HepG2 (cell line): ENCODE results near the gene CDAN1.

Experiments used
- BCL3 ChIP-seq: sonication (generic); formaldehyde crosslinking; IDR thresholded peaks from 2 replicates; pipeline ENCODE4 v1.5.1; 2020; ENCODE audit warnings: mild to moderate bottlenecking, missing genetic modification reagents, moderate library complexity
- CTCF ChIP-seq: sonication (generic); formaldehyde crosslinking; IDR thresholded peaks from 2 replicates; pipeline ENCODE4 v1.5.0; 2020; ENCODE audit warnings: mild to moderate bottlenecking, missing genetic modification reagents, moderate library complexity
- ETV5 ChIP-seq: IDR thresholded peaks from 2 replicates; pipeline ENCODE4 v1.6.1; 2018; ENCODE audit warnings: missing biosample characterization, missing genetic modification reagents, inconsistent platforms, borderline replicate concordance
- ETV6 ChIP-seq: sonication (generic); formaldehyde crosslinking; conservative IDR thresholded peaks from 2 replicates; pipeline ENCODE4 v1.4.0; 2020; ENCODE audit warnings: missing genetic modification reagents
- FOXM1 ChIP-seq: sonication (generic); formaldehyde crosslinking; IDR thresholded peaks from 2 replicates; pipeline ENCODE4 v1.5.0; 2020; ENCODE audit warnings: missing genetic modification reagents
- HNF1A ChIP-seq, 2 experiments: sonication (generic) in 1 of 2; formaldehyde crosslinking in 1 of 2; IDR thresholded peaks; 2 replicates each; pipeline versions ENCODE4 v1.4.0 to v1.6.1; 2016 to 2020; ENCODE audit warnings: borderline replicate concordance in 1 of 2, low read depth in 1 of 2, mild to moderate bottlenecking in 1 of 2, missing genetic modification reagents in 1 of 2
- MAFK ChIP-seq, 2 experiments: IDR thresholded peaks in 1 of 2; conservative IDR thresholded peaks in 1 of 2; 2 replicates each; pipeline ENCODE4 v1.6.1; 2011; ENCODE audit warnings: improper control_type of control experiment in 2 of 2, low read length in 2 of 2
- POLR2AphosphoS5 ChIP-seq: IDR thresholded peaks from 2 replicates; pipeline ENCODE4 v1.6.1; 2012; ENCODE audit warnings: low read depth, low read length
- RBAK ChIP-seq: sonication (generic); formaldehyde crosslinking; IDR thresholded peaks from 2 replicates; pipeline ENCODE4 v1.5.1; 2020; ENCODE audit warnings: mild to moderate bottlenecking, missing genetic modification reagents
- ZFP91 ChIP-seq: sonication (generic); formaldehyde crosslinking; IDR thresholded peaks from 2 replicates; pipeline ENCODE4 v1.9.0; 2022; ENCODE audit warnings: missing genetic modification reagents, mild to moderate bottlenecking, borderline replicate concordance
- ZFX ChIP-seq: sonication (generic); formaldehyde crosslinking; IDR thresholded peaks from 2 replicates; pipeline ENCODE4 v1.4.0; 2020; ENCODE audit warnings: mild to moderate bottlenecking, low read depth, missing genetic modification reagents, moderate library complexity
- ZNF280D ChIP-seq: sonication (generic); formaldehyde crosslinking; IDR thresholded peaks from 2 replicates; pipeline ENCODE4 v1.5.1; 2020; ENCODE audit warnings: mild to moderate bottlenecking, missing genetic modification reagents
- ZNF740 ChIP-seq: sonication (generic); formaldehyde crosslinking; IDR thresholded peaks from 2 replicates; pipeline ENCODE4 v1.4.0; 2020; ENCODE audit warnings: missing genetic modification reagents

GRCh38 chr15:42730536-42730935 lies 6.4 kb downstream of the CDAN1 start:
- TF ChIP-seq ZNF740 (CRISPR knock-in tag) (no peak), ZFX (CRISPR knock-in tag) (no peak), FOXM1 (no peak), RBAK (CRISPR knock-in tag) (no peak), MAFK (conservative IDR thresholded peaks at IDR 0.05 in 1 of 2, IDR thresholded peaks at IDR 0.05 in 1 of 2; ENCODE audit: low read length in 2 of 2) (no peak), ETV5 (CRISPR knock-in tag) (no peak), CTCF (no peak), ETV6 (CRISPR knock-in tag) (no peak), HNF1A (IDR thresholded peaks at IDR 0.05; ENCODE audit: low read depth) (no peak), HNF1A (CRISPR knock-in tag; IDR thresholded peaks at IDR 0.05; ENCODE audit: borderline replicate concordance) (no peak), ZFP91 (CRISPR knock-in tag) (no peak), BCL3 (CRISPR knock-in tag) (no peak), POLR2AphosphoS5 (no peak), ZNF280D (CRISPR knock-in tag) (no peak)
